GM23338 (cell line): ENCODE measurements around the gene ADAP1. TPM values are rescaled to one million over a fixed set of nuclear protein-coding genes. Genes with fewer than 3 reads are reported as not detected.
A peak's percentile ranks its signal among the peaks of the same experiment; 100 is the strongest.
"Not testable (repeated sequence)": the region's sequence is repeated elsewhere in the genome, so short reads cannot be mapped to it uniquely, and the experiment has no call there.

Experiments used
- ATAC-seq: fragments of 200-7000 bp; cut with Tn5 transposase; 3 replicates; pipeline ENCODE4 v1.9.1; 2020
- DNase-seq: peaks from one replicate; pipeline ENCODE4 v3.0.0-alpha.2; 2015; ENCODE audit warnings: low spot score
- H2AFZ ChIP-seq: fragments of 200-600 bp; sonication (generic); 2 replicates; pipeline ENCODE4 v1.8.0; 2016; ENCODE audit warnings: antibody characterized with exemption, mild to moderate bottlenecking, moderate library complexity
- H3F3A ChIP-seq: fragments of 200-600 bp; sonication (generic); replicated peaks from 2 replicates; pipeline ENCODE4 v1.8.0; 2017; ENCODE audit warnings: antibody characterized with exemption, mixed run types, low read depth
- H3K27ac ChIP-seq: fragments of 200-600 bp; sonication (generic); 2 replicates; pipeline ENCODE4 v1.6.1; 2016; ENCODE audit warnings: low read depth
- H3K27me3 ChIP-seq: fragments of 200-600 bp; sonication (generic); 2 replicates; pipeline ENCODE4 v1.8.0; 2016; ENCODE audit warnings: mild to moderate bottlenecking, mixed run types, moderate library complexity; ENCODE audit not compliant: insufficient read depth
- H3K36me3 ChIP-seq: fragments of 200-600 bp; sonication (generic); 2 replicates; pipeline ENCODE4 v1.8.0; 2016; ENCODE audit warnings: mild to moderate bottlenecking; ENCODE audit not compliant: insufficient read depth
- H3K4me1 ChIP-seq: fragments of 200-600 bp; sonication (generic); 2 replicates; pipeline ENCODE4 v1.8.0; 2016; ENCODE audit warnings: mild to moderate bottlenecking, moderate library complexity; ENCODE audit not compliant: insufficient read depth
- H3K4me2 ChIP-seq: fragments of 200-600 bp; sonication (generic); 2 replicates; pipeline ENCODE4 v1.7.1; 2017; ENCODE audit warnings: mixed run types
- H3K4me3 ChIP-seq: fragments of 200-600 bp; sonication (generic); 2 replicates; pipeline ENCODE4 v1.6.1; 2016; ENCODE audit warnings: mixed run types
- H3K79me2 ChIP-seq: fragments of 200-600 bp; sonication (generic); replicated peaks from 2 replicates; pipeline ENCODE4 v1.8.0; 2017; ENCODE audit warnings: mild to moderate bottlenecking; ENCODE audit not compliant: insufficient read depth
- H3K9me2 ChIP-seq: fragments of 200-600 bp; sonication (generic); 2 replicates; pipeline ENCODE4 v1.8.0; 2017; ENCODE audit not compliant: insufficient read depth
- H4K20me1 ChIP-seq: fragments of 200-600 bp; sonication (generic); replicated peaks from 2 replicates; pipeline ENCODE4 v1.8.0; 2017; ENCODE audit warnings: mild to moderate bottlenecking; ENCODE audit not compliant: insufficient read depth
- H3K27ac Mint-ChIP-seq: 2 replicates; pipeline ENCODE4 v1.8.0; 2020; ENCODE audit warnings: inconsistent platforms, mild to moderate bottlenecking, moderate library complexity, mixed read lengths
- H3K27me3 Mint-ChIP-seq: 3 replicates; pipeline ENCODE4 v1.8.0; 2022; ENCODE audit warnings: low read depth, mild to moderate bottlenecking, moderate library complexity, mixed read lengths, inconsistent platforms; ENCODE audit not compliant: insufficient read depth, poor library complexity
- H3K36me3 Mint-ChIP-seq: 3 replicates; pipeline ENCODE4 v1.8.0; 2021; ENCODE audit warnings: low read depth, mild to moderate bottlenecking, inconsistent platforms, moderate library complexity, mixed read lengths
- H3K4me1 Mint-ChIP-seq: 3 replicates; pipeline ENCODE4 v1.8.0; 2020; ENCODE audit warnings: mild to moderate bottlenecking, inconsistent platforms, mixed read lengths
- H3K4me3 Mint-ChIP-seq: 3 replicates; pipeline ENCODE4 v1.8.0; 2021; ENCODE audit warnings: moderate library complexity, mild to moderate bottlenecking, inconsistent platforms, mixed read lengths
- H3K9me3 Mint-ChIP-seq: 3 replicates; pipeline ENCODE4 v1.8.0; 2020; ENCODE audit warnings: moderate library complexity, mild to moderate bottlenecking, inconsistent platforms, mixed read lengths
- CTCF ChIP-seq, 2 experiments: fragments of 200-600 bp in 1 of 2; sonication (generic) in 1 of 2; conservative IDR thresholded peaks; 2 replicates each; pipeline versions ENCODE4 v1.5.1 to v1.6.1; 2016 to 2017; ENCODE audit warnings: antibody characterized with exemption in 2 of 2, low read depth in 2 of 2, mild to moderate bottlenecking in 2 of 2, moderate library complexity in 1 of 2
- ETS1 ChIP-seq: IDR thresholded peaks from 2 replicates; pipeline ENCODE4 v1.6.1; 2016; ENCODE audit warnings: antibody characterized with exemption
- EZH2phosphoT487 ChIP-seq: fragments of 200-600 bp; sonication (generic); IDR thresholded peaks from one replicate; pipeline ENCODE4 v1.8.1; 2018; ENCODE audit warnings: antibody characterized with exemption; ENCODE audit not compliant: unreplicated experiment
- POLR2AphosphoS5 ChIP-seq: IDR thresholded peaks from 2 replicates; pipeline ENCODE4 v1.6.1; 2016; ENCODE audit warnings: antibody characterized with exemption, low read depth
- STAT1 ChIP-seq: IDR thresholded peaks from one replicate; pipeline ENCODE4 v1.6.1; 2016; ENCODE audit warnings: antibody characterized with exemption; ENCODE audit not compliant: unreplicated experiment
- ZNF331 ChIP-seq: fragments of 250-450 bp; sonication (Bioruptor Pico); IDR thresholded peaks from 2 replicates; pipeline ENCODE4 v1.5.0; 2020; ENCODE audit warnings: low read depth, mild to moderate bottlenecking, moderate library complexity
- long read RNA-seq: library from polyadenylated mRNA; unstranded; transcript quantifications from one replicate; pipeline ENCODE4 v2.0.0, GENCODE V29; 2020; ENCODE audit not compliant: unreplicated experiment
- polyA plus RNA-seq: library from polyadenylated mRNA; unstranded; fragments of >200 nt; fragmentation: Nextera tagmentation; extraction: Ambion mirVana; gene quantifications from 2 replicates; pipeline ENCODE4 v1.2.1, GENCODE V29; 2016
- total RNA-seq: library from RNA; depleted of rRNA; stranded (reverse); fragments of >200 nt; shearing (Covaris generic); gene quantifications from 2 replicates; pipeline ENCODE4 v1.2.3, GENCODE V29; 2014; rRNA removed

The ADAP1 gene
- total RNA-seq (4.3 and 9.6 TPM in 2 replicates), polyA plus RNA-seq (1.9 and 2.2 TPM in 2 replicates)
- long read RNA-seq, partial matches to known transcripts, result 0 of 2 reads
- long read RNA-seq, other reads (novel, unspliced or antisense), result 1 of 2 reads

GRCh38 chr7:954330-955238, at the start of gene ADAP1:
Gene ADAP1 (minus strand): TSS chr7:954680. CDS start chr7:954477, 203 bp downstream.
- DNase-seq, result peak; percentile 73
- no peaks in the 10 kb centered on the region for H3K9me3 Mint-ChIP-seq
- no peak within 1 kb of the TSS for H3K27ac ChIP-seq
- peaks cover 6% of the 10 kb centered on the region; the same call in 1 of the 2 replicates for H3F3A ChIP-seq
- no peak within 1 kb of the TSS for H3K27ac Mint-ChIP-seq
- no peaks in the 10 kb centered on the region; the same call in 2 of the 3 replicates for H3K36me3 Mint-ChIP-seq
- H3K27me3 ChIP-seq, result peaks cover 24% of the 10 kb centered on the region
- H3K4me2 ChIP-seq, result peak within 1 kb of the TSS; percentile 83
- H2AFZ ChIP-seq, result peak within 1 kb of the TSS; percentile 47
- ATAC-seq, result peak; percentile 8; the same call in 2 of the 3 replicates
- no peaks in the 10 kb centered on the region for H3K36me3 ChIP-seq
- peak within 1 kb of the TSS; percentile 66 for H3K4me3 Mint-ChIP-seq
- H4K20me1 ChIP-seq, result no peaks in the 10 kb centered on the region
- no peaks in the 10 kb centered on the region for H3K9me2 ChIP-seq
- H3K27me3 Mint-ChIP-seq, result peaks cover 20% of the 10 kb centered on the region
- no peaks in the 10 kb centered on the region for H3K79me2 ChIP-seq
- TF ChIP-seq ETS1, result no peak
- TF ChIP-seq CTCF (conservative IDR thresholded peaks at IDR 0.05; ENCODE audit: low read depth in 2 of 2), result peak in 1 of 2 experiments; percentile 33; a peak in 1 of 4 replicates
- no peak for TF ChIP-seq STAT1
- TF ChIP-seq EZH2phosphoT487, result no peak
- no peak for TF ChIP-seq ZNF331 (CRISPR knock-in tag)
- no peak for TF ChIP-seq POLR2AphosphoS5
- H3K4me1 ChIP-seq, result no peaks in the 10 kb centered on the region
- H3K4me3 ChIP-seq, result peak within 1 kb of the TSS; percentile 64
- no peaks in the 10 kb centered on the region; the same call in 1 of the 3 replicates for H3K4me1 Mint-ChIP-seq

GRCh38 chr7:1002445-1002844, 48.0 kb upstream of the ADAP1 start:
- H3K27ac ChIP-seq, H3K4me2 ChIP-seq, H3K4me1 Mint-ChIP-seq, H2AFZ ChIP-seq, H3K9me3 Mint-ChIP-seq, H3K36me3 ChIP-seq, H3K9me2 ChIP-seq, H3K27me3 ChIP-seq, H3K79me2 ChIP-seq, H3K27ac Mint-ChIP-seq, H3F3A ChIP-seq, DNase-seq, H3K4me1 ChIP-seq, H3K4me3 ChIP-seq, H4K20me1 ChIP-seq, H3K36me3 Mint-ChIP-seq, ATAC-seq, H3K4me3 Mint-ChIP-seq: not testable (repeated sequence)
- H3K27me3 Mint-ChIP-seq, result peaks cover 13% of the 10 kb centered on the region

- H3K79me2 ChIP-seq, H4K20me1 ChIP-seq, H3K9me3 Mint-ChIP-seq, H3K36me3 ChIP-seq, H3K4me1 ChIP-seq, H3K27me3 ChIP-seq, H3K4me2 ChIP-seq, ATAC-seq, H3K9me2 ChIP-seq, H3K4me3 ChIP-seq, H3K27ac ChIP-seq, H3K27ac Mint-ChIP-seq, H3K4me1 Mint-ChIP-seq, H3K36me3 Mint-ChIP-seq, H2AFZ ChIP-seq, H3F3A ChIP-seq, DNase-seq, H3K4me3 Mint-ChIP-seq: not testable (repeated sequence)
- peaks cover 13% of the 10 kb centered on the region for H3K27me3 Mint-ChIP-seq
These were observed 47.5 kb upstream of the ADAP1 start for GRCh38 chr7:1002026-1002425.

GRCh38 chr7:1001069-1001770, 46.7 kb upstream of the ADAP1 start:
- not testable (repeated sequence) for H3K4me3 ChIP-seq, H3K4me1 Mint-ChIP-seq, H3K9me3 Mint-ChIP-seq, H3K27ac ChIP-seq, H3F3A ChIP-seq, H4K20me1 ChIP-seq, H3K4me2 ChIP-seq, H3K27me3 ChIP-seq, H3K79me2 ChIP-seq, H3K4me3 Mint-ChIP-seq, H2AFZ ChIP-seq, H3K36me3 ChIP-seq, H3K36me3 Mint-ChIP-seq, H3K9me2 ChIP-seq, H3K4me1 ChIP-seq
- peak overlapping the region; percentile 88 for H3K27ac Mint-ChIP-seq
- H3K27me3 Mint-ChIP-seq, result peaks cover 11% of the 10 kb centered on the region
- DNase-seq (peak; percentile 66), ATAC-seq (peak; percentile 55)
